Measurements from ENCODE around the gene OASL.

Gene OASL

GRCh38 chr12:120983759-120984158 is 55.3 kb downstream of the OASL start:
- Histone ChIP-seq H3K27ac (no peak overlapping the region), H2AFZ (ENCODE audit: low read depth) (no peak overlapping the region), H3K4me2 (no peak overlapping the region), H3K36me3 (ENCODE audit: insufficient read depth) (no peaks in the 10 kb centered on the region), H3K9ac (no peak overlapping the region), H3K79me2 (ENCODE audit: insufficient read depth, low read depth) (no peaks in the 10 kb centered on the region), H4K20me1 (ENCODE audit: insufficient read depth) (no peaks in the 10 kb centered on the region), H3K27me3 (ENCODE audit: insufficient read depth, low read depth) (no peaks in the 10 kb centered on the region), H3K4me3 (IDR thresholded peaks at IDR 0.05; ENCODE audit: insufficient read depth, low read depth, low read length) (no peak overlapping the region), H3K4me1 (ENCODE audit: low read depth, poor library complexity, severe bottlenecking) (no peaks in the 10 kb centered on the region)
- TF ChIP-seq CTCF (conservative IDR thresholded peaks at IDR 0.05; ENCODE audit: low read depth, low read length) = no peak

- Histone ChIP-seq H2AFZ (ENCODE audit: low read depth) (no peak overlapping the region), H3K4me3 (IDR thresholded peaks at IDR 0.05; ENCODE audit: insufficient read depth, low read depth, low read length) (no peak overlapping the region), H3K27me3 (ENCODE audit: insufficient read depth, low read depth) (no peaks in the 10 kb centered on the region), H3K79me2 (ENCODE audit: insufficient read depth, low read depth) (no peaks in the 10 kb centered on the region), H3K36me3 (ENCODE audit: insufficient read depth) (no peaks in the 10 kb centered on the region), H3K4me2 (no peak overlapping the region), H4K20me1 (ENCODE audit: insufficient read depth) (no peaks in the 10 kb centered on the region), H3K9ac (no peak overlapping the region), H3K27ac (no peak overlapping the region), H3K4me1 (ENCODE audit: low read depth, poor library complexity, severe bottlenecking) (no peaks in the 10 kb centered on the region)
- TF ChIP-seq CTCF (conservative IDR thresholded peaks at IDR 0.05; ENCODE audit: low read depth, low read length) = no peak
Observed at GRCh38 chr12:120982659-120983058, 56.4 kb downstream of the OASL start.

- Histone ChIP-seq H4K20me1 (ENCODE audit: insufficient read depth) (no peaks in the 10 kb centered on the region), H3K4me2 (no peak overlapping the region), H3K36me3 (ENCODE audit: insufficient read depth) (no peaks in the 10 kb centered on the region), H3K27ac (no peak overlapping the region), H3K9ac (no peak overlapping the region), H3K4me1 (ENCODE audit: low read depth, poor library complexity, severe bottlenecking) (no peaks in the 10 kb centered on the region), H2AFZ (ENCODE audit: low read depth) (no peak overlapping the region), H3K27me3 (ENCODE audit: insufficient read depth, low read depth) (no peaks in the 10 kb centered on the region), H3K4me3 (IDR thresholded peaks at IDR 0.05; ENCODE audit: insufficient read depth, low read depth, low read length) (no peak overlapping the region), H3K79me2 (ENCODE audit: insufficient read depth, low read depth) (no peaks in the 10 kb centered on the region)
- TF ChIP-seq CTCF (conservative IDR thresholded peaks at IDR 0.05; ENCODE audit: low read depth, low read length) = no peak
Observed at GRCh38 chr12:120981407-120981941, 57.6 kb downstream of the OASL start.

GRCh38 chr12:120980800-120981368 is 58.2 kb downstream of the OASL start:
- Histone ChIP-seq H3K36me3 (ENCODE audit: insufficient read depth) (no peaks in the 10 kb centered on the region), H3K4me1 (ENCODE audit: low read depth, poor library complexity, severe bottlenecking) (no peaks in the 10 kb centered on the region), H3K9ac (no peak overlapping the region), H3K27me3 (ENCODE audit: insufficient read depth, low read depth) (no peaks in the 10 kb centered on the region), H3K27ac (no peak overlapping the region), H2AFZ (ENCODE audit: low read depth) (no peak overlapping the region), H3K79me2 (ENCODE audit: insufficient read depth, low read depth) (no peaks in the 10 kb centered on the region), H4K20me1 (ENCODE audit: insufficient read depth) (no peaks in the 10 kb centered on the region), H3K4me3 (IDR thresholded peaks at IDR 0.05; ENCODE audit: insufficient read depth, low read depth, low read length) (no peak overlapping the region), H3K4me2 (no peak overlapping the region)
- no peak for TF ChIP-seq CTCF (conservative IDR thresholded peaks at IDR 0.05; ENCODE audit: low read depth, low read length)

Measured in KMS-11 (cell line).